Osteoblast (primary cell): ENCODE data around the gene ARHGAP4. TPM values are rescaled to one million over a fixed set of nuclear protein-coding genes. Genes with fewer than 3 reads are reported as not detected.

Experiments
- DNase-seq: peaks from one replicate; pipeline ENCODE4 v3.0.0; 2011; ENCODE audit warnings: low spot score, mixed read lengths; ENCODE audit not compliant: insufficient read length; ENCODE audit errors: missing footprints
- H2AFZ ChIP-seq: 2 replicates; pipeline ENCODE4 v1.6.0; 2011; ENCODE audit warnings: mild to moderate bottlenecking, low read length
- H3K27ac ChIP-seq: 2 replicates; pipeline ENCODE4 v1.5.1; 2011; ENCODE audit warnings: mild to moderate bottlenecking, low read depth, low read length, moderate library complexity
- H3K27me3 ChIP-seq: 2 replicates; pipeline ENCODE4 v1.6.0; 2012; ENCODE audit warnings: mild to moderate bottlenecking, control low read depth, inconsistent platforms, low read length, moderate library complexity; ENCODE audit not compliant: insufficient read depth
- H3K36me3 ChIP-seq: 2 replicates; pipeline ENCODE4 v1.5.1; 2011; ENCODE audit warnings: mild to moderate bottlenecking, low read length, control low read depth, moderate library complexity; ENCODE audit not compliant: insufficient read depth
- H3K4me1 ChIP-seq: 2 replicates; pipeline ENCODE4 v1.5.1; 2011; ENCODE audit warnings: mild to moderate bottlenecking, low read length, control low read depth, moderate library complexity; ENCODE audit not compliant: insufficient read depth
- H3K4me2 ChIP-seq: 2 replicates; pipeline ENCODE4 v1.6.0; 2011; ENCODE audit warnings: mild to moderate bottlenecking, low read length; ENCODE audit not compliant: insufficient read depth
- H3K4me3 ChIP-seq: fragments of 200-600 bp; sonication (generic); 3 replicates; pipeline ENCODE4 v1.5.1; 2012; ENCODE audit warnings: mild to moderate bottlenecking, low read length, inconsistent platforms; ENCODE audit not compliant: insufficient read depth
- H3K79me2 ChIP-seq: 2 replicates; pipeline ENCODE4 v1.6.0; 2012; ENCODE audit warnings: mild to moderate bottlenecking, low read length, control low read depth, inconsistent platforms; ENCODE audit not compliant: insufficient read depth
- H3K9me3 ChIP-seq: 2 replicates; pipeline ENCODE4 v1.5.1; 2011; ENCODE audit warnings: low read depth, low read length, control low read depth
- H4K20me1 ChIP-seq: 2 replicates; pipeline ENCODE4 v1.6.0; 2012; ENCODE audit warnings: mild to moderate bottlenecking, low read length, control low read depth; ENCODE audit not compliant: insufficient read depth
- CTCF ChIP-seq: IDR thresholded peaks from 2 replicates; pipeline ENCODE4 v1.5.1; 2011; ENCODE audit warnings: mild to moderate bottlenecking, low read depth, low read length, moderate library complexity; ENCODE audit errors: extremely low read depth
- total RNA-seq: library from RNA; depleted of rRNA; stranded (reverse); fragments of >200 nt; gene quantifications from 2 replicates; pipeline ENCODE4 v1.2.3, GENCODE V29; 2012

ARHGAP4 gene
- total RNA-seq, 1 donor: 1.4 TPM

- TF ChIP-seq CTCF: no peak
- H3K79me2 ChIP-seq: peaks cover 70% of the 10 kb centered on the region
- no peak overlapping the region for H3K4me3 ChIP-seq
- peaks cover 23% of the 10 kb centered on the region for H3K4me1 ChIP-seq
- no peaks in the 10 kb centered on the region for H3K9me3 ChIP-seq
- peaks cover 65% of the 10 kb centered on the region for H4K20me1 ChIP-seq
- no peak overlapping the region for H3K4me2 ChIP-seq
- peaks cover 33% of the 10 kb centered on the region for H3K36me3 ChIP-seq
- H2AFZ ChIP-seq: no peak overlapping the region
- DNase-seq: no peak
- H3K27me3 ChIP-seq: no peaks in the 10 kb centered on the region
- no peak overlapping the region for H3K27ac ChIP-seq
These were observed 37.5 kb upstream of the ARHGAP4 start for GRCh38 chrX:153963546-153963945.

DNA sequence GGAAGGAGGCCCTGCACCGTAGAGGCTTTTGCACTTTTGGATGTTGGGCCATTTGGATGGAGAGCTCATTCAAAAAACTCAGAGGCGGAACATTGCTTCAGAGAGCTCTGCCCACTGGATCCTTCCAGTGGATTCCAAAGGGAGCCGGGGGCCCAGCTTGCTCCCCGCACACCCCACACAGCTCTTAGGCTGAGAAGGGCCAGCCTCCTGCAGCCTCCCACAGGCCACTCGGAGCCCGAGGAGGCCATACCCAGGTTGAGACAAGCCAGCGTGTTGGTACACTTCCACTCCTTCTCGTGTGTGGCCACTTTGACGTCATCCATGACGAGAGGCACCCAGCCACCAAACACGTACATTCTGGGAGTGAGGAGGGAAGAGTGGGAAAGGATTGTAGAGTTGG is 35.2 kb upstream of the ARHGAP4 start:
- Histone ChIP-seq H3K27ac (no peak overlapping the region), H2AFZ (no peak overlapping the region), H3K4me2 (no peak overlapping the region), H3K27me3 (no peaks in the 10 kb centered on the region), H3K36me3 (peaks cover 50% of the 10 kb centered on the region), H3K4me1 (peaks cover 1% of the 10 kb centered on the region), H3K4me3 (no peak overlapping the region), H3K79me2 (peaks cover 47% of the 10 kb centered on the region), H3K9me3 (no peaks in the 10 kb centered on the region), H4K20me1 (peaks cover 45% of the 10 kb centered on the region)
- no peak for TF ChIP-seq CTCF
- no peak for DNase-seq

DNA sequence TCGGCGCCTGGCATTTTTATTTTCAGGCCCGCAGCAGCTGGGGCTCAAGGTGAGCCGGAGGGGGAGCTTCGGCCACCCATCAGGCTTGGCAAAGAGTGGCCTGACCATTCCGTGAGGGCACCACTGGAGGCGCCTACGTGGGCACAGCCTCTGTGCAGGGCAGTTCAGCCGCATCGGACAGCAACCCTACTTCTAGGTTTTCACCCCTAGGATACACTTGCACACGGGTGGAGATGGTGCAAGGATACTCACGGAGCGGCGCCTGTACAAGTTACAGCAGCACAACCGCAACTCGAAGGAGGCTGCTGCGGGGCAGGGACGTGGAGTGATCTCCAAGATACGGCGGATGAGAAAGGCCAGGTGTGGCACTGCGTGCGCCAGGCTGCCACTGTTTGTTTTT is 34.7 kb upstream of the ARHGAP4 start:
- H3K4me1 ChIP-seq: no peaks in the 10 kb centered on the region
- no peak overlapping the region for H2AFZ ChIP-seq
- no peak overlapping the region for H3K27ac ChIP-seq
- no peak for DNase-seq
- no peaks in the 10 kb centered on the region for H3K27me3 ChIP-seq
- no peak for TF ChIP-seq CTCF
- H3K36me3 ChIP-seq: peaks cover 51% of the 10 kb centered on the region
- H3K79me2 ChIP-seq: peaks cover 42% of the 10 kb centered on the region
- no peak overlapping the region for H3K4me3 ChIP-seq
- H3K4me2 ChIP-seq: no peak overlapping the region
- H3K9me3 ChIP-seq: no peaks in the 10 kb centered on the region
- peaks cover 40% of the 10 kb centered on the region for H4K20me1 ChIP-seq

GRCh38 chrX:153960077-153960476 is 34.0 kb upstream of the ARHGAP4 start:
- Histone ChIP-seq H3K27me3 (no peaks in the 10 kb centered on the region), H3K4me1 (no peaks in the 10 kb centered on the region), H3K4me3 (no peak overlapping the region), H3K9me3 (no peaks in the 10 kb centered on the region), H3K79me2 (peaks cover 35% of the 10 kb centered on the region), H4K20me1 (peaks cover 33% of the 10 kb centered on the region), H3K27ac (no peak overlapping the region), H3K36me3 (peaks cover 53% of the 10 kb centered on the region), H2AFZ (no peak overlapping the region), H3K4me2 (no peak overlapping the region)
- no peak for DNase-seq
- TF ChIP-seq CTCF: no peak
